Endodermal cell (in vitro differentiated cells): ENCODE measurements around the gene FKBP14. TPM values are rescaled to one million over a fixed set of nuclear protein-coding genes. Genes with fewer than 3 reads are reported as not detected.

ENCODE experiments used
- DNase-seq: peaks from one replicate; pipeline ENCODE4 v3.0.0-alpha.2; 2017
- H3K27ac ChIP-seq: 2 replicates; pipeline ENCODE4 v1.5.1; 2013; ENCODE audit warnings: mild to moderate bottlenecking, low read depth, low read length, moderate library complexity
- H3K27me3 ChIP-seq: 2 replicates; pipeline ENCODE4 v1.6.1; 2013; ENCODE audit warnings: mild to moderate bottlenecking, low read length, moderate library complexity; ENCODE audit not compliant: insufficient read depth, control insufficient read depth, poor library complexity, severe bottlenecking
- H3K36me3 ChIP-seq: 2 replicates; pipeline ENCODE4 v1.7.0; 2013; ENCODE audit warnings: mild to moderate bottlenecking, low read length, moderate library complexity; ENCODE audit not compliant: control insufficient read depth, insufficient read depth
- H3K4me1 ChIP-seq: one replicate; pipeline ENCODE4 v1.7.0; 2013; ENCODE audit warnings: low read length; ENCODE audit not compliant: control insufficient read depth, insufficient read depth
- H3K4me3 ChIP-seq: 2 replicates; pipeline ENCODE4 v1.5.1; 2013; ENCODE audit warnings: mild to moderate bottlenecking, low read length, moderate library complexity
- H3K9ac ChIP-seq: 2 replicates; pipeline ENCODE4 v1.6.1; 2013; ENCODE audit warnings: mild to moderate bottlenecking, low read length, moderate library complexity; ENCODE audit not compliant: poor library complexity, severe bottlenecking; ENCODE audit errors: extremely low read depth
- H3K9me3 ChIP-seq: 2 replicates; pipeline ENCODE4 v1.6.1; 2013; ENCODE audit warnings: mild to moderate bottlenecking, low read length, moderate library complexity; ENCODE audit not compliant: control insufficient read depth
- H3K27ac Mint-ChIP-seq: 2 replicates; pipeline ENCODE4 v1.8.0; 2020; ENCODE audit warnings: mixed read lengths
- H3K27me3 Mint-ChIP-seq: 2 replicates; pipeline ENCODE4 v1.8.0; 2021; ENCODE audit warnings: mild to moderate bottlenecking, mixed read lengths; ENCODE audit not compliant: insufficient read depth
- H3K36me3 Mint-ChIP-seq: 2 replicates; pipeline ENCODE4 v1.8.0; 2020; ENCODE audit warnings: low read depth, mixed read lengths
- H3K4me1 Mint-ChIP-seq: 2 replicates; pipeline ENCODE4 v1.8.0; 2020; ENCODE audit warnings: mixed read lengths
- H3K4me3 Mint-ChIP-seq: 2 replicates; pipeline ENCODE4 v1.8.0; 2020; ENCODE audit warnings: mild to moderate bottlenecking, moderate library complexity, mixed read lengths
- H3K9me3 Mint-ChIP-seq: 2 replicates; pipeline ENCODE4 v1.8.0; 2020; ENCODE audit warnings: mild to moderate bottlenecking, mixed read lengths
- CTCF ChIP-seq: fragments of 200-600 bp; sonication (generic); conservative IDR thresholded peaks from 2 replicates; pipeline ENCODE4 v1.5.0; 2021; ENCODE audit warnings: antibody characterized with exemption, mild to moderate bottlenecking
- WGBS, 2 experiments: methylation state at CpG; one replicate each; pipeline versions ENCODE4 v1.1.5 to v1.1.7; 2013; ENCODE audit warnings: missing lambda C conversion rate in 2 of 2, mixed read lengths in 1 of 2; ENCODE audit not compliant: insufficient coverage in 1 of 2, insufficient read length in 1 of 2; 5-methylcytosine and 5-hydroxymethylcytosine counted together
- total RNA-seq, 2 donors: library from RNA; stranded (reverse); fragmentation: NEBNext Ultra II Directional in 1 of 2; extraction: Animal tissue kit (Norgen Biotek cat#: 25700) in 1 of 2; gene quantifications; 2 replicates in 1 of 2; 3 replicates in 1 of 2; pipeline ENCODE4 v1.2.1, GENCODE V29; 2021

FKBP14 gene
- total RNA-seq, 2 donors from 2014 or later: 15.1 to 24.8 TPM

GRCh38 chr7:29976266-29976665, 50.2 kb downstream of the FKBP14 start:
- no peak for TF ChIP-seq CTCF
- WGBS, 2 experiments: 94 to 96% methylated on average over 3 to 4 of the region's 4 CpGs

GRCh38 chr7:29975561-29975960, 50.9 kb downstream of the FKBP14 start:
- no peak for DNase-seq
- H3K27ac Mint-ChIP-seq: no peak overlapping the region
- no peak overlapping the region for H3K27ac ChIP-seq
- no peak overlapping the region for H3K9ac ChIP-seq
- H3K36me3 Mint-ChIP-seq: peaks cover 8% of the 10 kb centered on the region
- no peaks in the 10 kb centered on the region for H3K9me3 Mint-ChIP-seq
- H3K4me1 ChIP-seq: peaks cover 4% of the 10 kb centered on the region
- H3K4me3 Mint-ChIP-seq: no peak overlapping the region
- H3K4me3 ChIP-seq: no peak overlapping the region
- peaks cover 9% of the 10 kb centered on the region for H3K4me1 Mint-ChIP-seq
- H3K9me3 ChIP-seq: no peaks in the 10 kb centered on the region
- H3K27me3 Mint-ChIP-seq: no peaks in the 10 kb centered on the region
- 94 to 100% methylated on average over 1 of the region's 1 CpG for WGBS, 2 experiments
- H3K36me3 ChIP-seq: peaks cover 18% of the 10 kb centered on the region
- no peaks in the 10 kb centered on the region for H3K27me3 ChIP-seq
- TF ChIP-seq CTCF: no peak

More at GRCh38 chr7:29976266-29976665, 50.2 kb downstream of the FKBP14 start:
- Histone ChIP-seq H3K9ac (no peak overlapping the region), H3K27ac (peak overlapping the region; percentile 62), H3K4me3 (no peak overlapping the region), H3K4me1 (peaks cover 4% of the 10 kb centered on the region), H3K36me3 (peaks cover 15% of the 10 kb centered on the region), H3K27me3 (no peaks in the 10 kb centered on the region), H3K9me3 (no peaks in the 10 kb centered on the region)
- Mint-ChIP-seq H3K27ac (no peak overlapping the region), H3K36me3 (peaks cover 5% of the 10 kb centered on the region), H3K4me3 (no peak overlapping the region), H3K9me3 (no peaks in the 10 kb centered on the region), H3K4me1 (peaks cover 9% of the 10 kb centered on the region), H3K27me3 (no peaks in the 10 kb centered on the region)
- no peak for DNase-seq

- Mint-ChIP-seq H3K9me3 (no peaks in the 10 kb centered on the region), H3K4me1 (peaks cover 19% of the 10 kb centered on the region), H3K36me3 (peaks cover 9% of the 10 kb centered on the region), H3K4me3 (no peak overlapping the region), H3K27ac (no peak overlapping the region), H3K27me3 (no peaks in the 10 kb centered on the region)
- Histone ChIP-seq H3K4me3 (no peak overlapping the region), H3K4me1 (peaks cover 4% of the 10 kb centered on the region), H3K36me3 (peaks cover 10% of the 10 kb centered on the region), H3K27me3 (no peaks in the 10 kb centered on the region), H3K9me3 (no peaks in the 10 kb centered on the region), H3K9ac (no peak overlapping the region), H3K27ac (no peak overlapping the region)
- no peak for TF ChIP-seq CTCF
- WGBS, 2 experiments: 93% methylated on average over 3 of the region's 3 CpGs; no CpG with 5 or more reads in 1 of the 2 experiments
- DNase-seq: no peak
These were observed 52.2 kb downstream of the FKBP14 start for GRCh38 chr7:29974286-29974685.
